ENCODE data around the gene PRKCA. TPM values are rescaled to one million over a fixed set of nuclear protein-coding genes. Genes with fewer than 3 reads are reported as not detected.

The PRKCA gene
- total and polyA plus RNA-seq, 2 donors (not counting 3 experiments of a cell fraction or from before 2014, with no cell fraction given), result 7.5 to 34.2 TPM

- Histone ChIP-seq H2AFZ (ENCODE audit: low read depth, low read length) (no peak overlapping the region), H3K4me3 (replicated peaks in 1 of 3; ENCODE audit: insufficient read depth in 1 of 3, low read depth in 1 of 3, low read length in 3 of 3) (no peak overlapping the region), H3K9me3 (replicated peaks; ENCODE audit: control insufficient read depth, insufficient read depth, low read length) (no peaks in the 10 kb centered on the region), H3K27ac (ENCODE audit: insufficient read depth, low read depth, low read length) (no peak overlapping the region), H3K9me1 (replicated peaks; ENCODE audit: control insufficient read depth, extremely low read depth, insufficient read depth, low read length) (no peaks in the 10 kb centered on the region), H3K36me3 (ENCODE audit: control insufficient read depth in 2 of 2, extremely low read depth in 1 of 2, insufficient read depth in 2 of 2, low read length in 2 of 2) (no peaks in the 10 kb centered on the region), H3K4me2 (ENCODE audit: insufficient read depth, low read length) (no peak overlapping the region), H4K20me1 (replicated peaks; ENCODE audit: control insufficient read depth, extremely low read depth, insufficient read depth, low read length) (no peaks in the 10 kb centered on the region), H3K4me1 (ENCODE audit: control insufficient read depth, extremely low read depth, insufficient read depth, low read length) (no peaks in the 10 kb centered on the region), H3K27me3 (ENCODE audit: control insufficient read depth in 2 of 2, insufficient read depth in 2 of 2, low read length in 2 of 2) (no peaks in the 10 kb centered on the region), H3K79me2 (ENCODE audit: control insufficient read depth, insufficient read depth, low read length) (no peaks in the 10 kb centered on the region), H3K9ac (replicated peaks; ENCODE audit: extremely low read depth, insufficient read depth, low read length) (no peak overlapping the region)
- ChIA-PET POLR2A (no interaction called here), CTCF (no interaction called here)
- TF ChIP-seq FOS (IDR thresholded peaks at IDR 0.05; ENCODE audit: borderline replicate concordance, insufficient read depth, low read length) (no peak), EZH2 (IDR thresholded peaks at IDR 0.05; ENCODE audit: borderline replicate concordance, low read depth, low read length, severe bottlenecking) (no peak)
- intact Hi-C loops (cut with micrococcal nuclease), result no loop called here
- dilution Hi-C loops (cut with MboI; ENCODE audit: extremely low pct_ligation_motif_present, low sequenced_read_pairs), result no loop called here
- no TSS peak for BruUV-seq (replicated peaks)
- DNase-seq (ENCODE audit: low read depth, low spot score) (no peak), FAIRE-seq (no peak)
These were observed 376.4 kb downstream of the PRKCA start for GRCh38 chr17:66678827-66679226.

GRCh38 chr17:66679631-66680517 is 377.5 kb downstream of the PRKCA start:
- no peaks in the 10 kb centered on the region for H3K9me3 ChIP-seq (replicated peaks; ENCODE audit: control insufficient read depth, insufficient read depth, low read length)
- CTCF ChIA-PET, result no interaction called here
- BruUV-seq (replicated peaks), result no TSS peak
- no peaks in the 10 kb centered on the region for H3K9me1 ChIP-seq (replicated peaks; ENCODE audit: control insufficient read depth, extremely low read depth, insufficient read depth, low read length)
- H3K4me1 ChIP-seq (ENCODE audit: control insufficient read depth, extremely low read depth, insufficient read depth, low read length), result no peaks in the 10 kb centered on the region
- intact Hi-C loops (cut with micrococcal nuclease), result no loop called here
- no peak for FAIRE-seq
- POLR2A ChIA-PET, result no interaction called here
- H3K27ac ChIP-seq (ENCODE audit: insufficient read depth, low read depth, low read length), result no peak overlapping the region
- dilution Hi-C loops (cut with MboI; ENCODE audit: extremely low pct_ligation_motif_present, low sequenced_read_pairs), result no loop called here
- no peak for TF ChIP-seq CTCF (IDR thresholded peaks at IDR 0.05; ENCODE audit: extremely low read depth in 1 of 2, insufficient read depth in 1 of 2, low read depth in 1 of 2, low read length in 2 of 2)
- TF ChIP-seq EZH2 (IDR thresholded peaks at IDR 0.05; ENCODE audit: borderline replicate concordance, low read depth, low read length, severe bottlenecking), result no peak
- no peak for TF ChIP-seq POLR2AphosphoS5 (IDR thresholded peaks at IDR 0.05; ENCODE audit: insufficient read depth, low read depth, low read length)
- no peak for TF ChIP-seq GATA2 (IDR thresholded peaks at IDR 0.05; ENCODE audit: insufficient read depth, insufficient read length, low read depth, low read length)
- no peak for TF ChIP-seq POLR2A (IDR thresholded peaks at IDR 0.05; ENCODE audit: low read depth, low read length)
- no peak for TF ChIP-seq MAX (IDR thresholded peaks at IDR 0.05; ENCODE audit: insufficient read depth, insufficient read length)
- TF ChIP-seq JUN (IDR thresholded peaks at IDR 0.05; ENCODE audit: borderline replicate concordance, insufficient read depth, insufficient read length, low read depth), result no peak
- TF ChIP-seq MYC (IDR thresholded peaks at IDR 0.05; ENCODE audit: low read depth, low read length), result no peak
- H3K36me3 ChIP-seq (ENCODE audit: control insufficient read depth in 2 of 2, extremely low read depth in 1 of 2, insufficient read depth in 2 of 2, low read length in 2 of 2), result no peaks in the 10 kb centered on the region
- no peak overlapping the region for H3K9ac ChIP-seq (replicated peaks; ENCODE audit: extremely low read depth, insufficient read depth, low read length)
- no peak overlapping the region for H2AFZ ChIP-seq (ENCODE audit: low read depth, low read length)
- H3K4me3 ChIP-seq (replicated peaks in 1 of 3; ENCODE audit: insufficient read depth in 1 of 3, low read depth in 1 of 3, low read length in 3 of 3), result no peak overlapping the region
- no peak for DNase-seq (ENCODE audit: low read depth, low spot score)
- no peaks in the 10 kb centered on the region for H3K27me3 ChIP-seq (ENCODE audit: control insufficient read depth in 2 of 2, insufficient read depth in 2 of 2, low read length in 2 of 2)
- H3K79me2 ChIP-seq (ENCODE audit: control insufficient read depth, insufficient read depth, low read length), result no peaks in the 10 kb centered on the region
- H3K4me2 ChIP-seq (ENCODE audit: insufficient read depth, low read length), result no peak overlapping the region
- no peaks in the 10 kb centered on the region for H4K20me1 ChIP-seq (replicated peaks; ENCODE audit: control insufficient read depth, extremely low read depth, insufficient read depth, low read length)

Measured in endothelial cell of umbilical vein (primary cell).